ENCODE results near the gene LMNB1.
"Not testable (repeated sequence)": the region's sequence is repeated elsewhere in the genome, so short reads cannot be mapped to it uniquely, and the experiment has no call there.

LMNB1 gene

GRCh38 chr5:126826619-126827215 lies 49.8 kb downstream of the LMNB1 start:
- no peak for DNase-seq (ENCODE audit: low read depth in 2 of 3, low spot score in 1 of 3)

DNA sequence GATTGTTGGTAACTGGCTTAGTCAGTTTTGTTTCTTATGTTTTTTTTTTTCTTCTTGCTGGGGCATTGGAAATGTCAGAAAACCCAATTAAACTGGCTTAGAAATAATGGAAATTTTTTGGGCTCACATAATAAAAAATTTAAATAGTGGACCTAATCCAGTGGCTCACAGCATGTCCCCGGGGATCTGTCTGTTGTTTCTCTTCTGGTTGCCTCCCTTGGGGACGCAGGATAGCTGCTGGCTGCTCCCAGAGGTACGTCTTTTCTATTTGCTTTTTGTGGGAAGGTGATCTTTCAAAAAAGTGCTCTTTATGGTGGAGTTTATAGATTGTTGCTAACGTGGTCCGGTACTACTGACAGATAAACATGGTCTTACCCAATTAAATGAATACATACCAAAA lies 52.2 kb downstream of the LMNB1 start:
- DNase-seq (ENCODE audit: low read depth in 2 of 3, low spot score in 1 of 3) = no peak

DNA sequence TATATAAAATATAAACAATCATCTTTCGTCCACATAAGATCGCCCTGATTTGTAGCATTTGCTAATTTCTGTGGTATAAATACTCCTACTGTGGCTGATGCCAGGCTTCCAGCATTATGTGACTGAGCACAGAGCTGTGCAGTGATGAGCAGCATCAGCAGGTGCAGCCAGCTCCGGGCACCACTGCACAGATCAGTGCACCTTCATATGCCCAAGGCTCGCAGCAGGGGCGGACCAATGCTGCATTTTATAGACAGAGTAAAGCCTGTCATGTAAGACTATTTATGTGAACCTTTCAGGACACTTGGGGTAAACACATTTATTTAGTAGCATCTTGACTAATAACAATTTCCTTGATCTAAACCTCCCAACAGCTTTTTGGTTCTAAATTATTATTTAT lies 53.1 kb downstream of the LMNB1 start:
- DNase-seq (ENCODE audit: low read depth in 2 of 3, low spot score in 1 of 3) = no peak

GRCh38 chr5:126831156-126831555 lies 54.2 kb downstream of the LMNB1 start:
- no peak for DNase-seq (ENCODE audit: low read depth in 2 of 3, low spot score in 1 of 3)

- DNase-seq (ENCODE audit: low read depth in 2 of 3, low spot score in 1 of 3) = no peak
Observed at GRCh38 chr5:126836778-126837177, 59.8 kb downstream of the LMNB1 start.

GRCh38 chr5:126837242-126837641 lies 60.3 kb downstream of the LMNB1 start:
- DNase-seq (ENCODE audit: low read depth in 2 of 3, low spot score in 1 of 3) = no peak

DNA sequence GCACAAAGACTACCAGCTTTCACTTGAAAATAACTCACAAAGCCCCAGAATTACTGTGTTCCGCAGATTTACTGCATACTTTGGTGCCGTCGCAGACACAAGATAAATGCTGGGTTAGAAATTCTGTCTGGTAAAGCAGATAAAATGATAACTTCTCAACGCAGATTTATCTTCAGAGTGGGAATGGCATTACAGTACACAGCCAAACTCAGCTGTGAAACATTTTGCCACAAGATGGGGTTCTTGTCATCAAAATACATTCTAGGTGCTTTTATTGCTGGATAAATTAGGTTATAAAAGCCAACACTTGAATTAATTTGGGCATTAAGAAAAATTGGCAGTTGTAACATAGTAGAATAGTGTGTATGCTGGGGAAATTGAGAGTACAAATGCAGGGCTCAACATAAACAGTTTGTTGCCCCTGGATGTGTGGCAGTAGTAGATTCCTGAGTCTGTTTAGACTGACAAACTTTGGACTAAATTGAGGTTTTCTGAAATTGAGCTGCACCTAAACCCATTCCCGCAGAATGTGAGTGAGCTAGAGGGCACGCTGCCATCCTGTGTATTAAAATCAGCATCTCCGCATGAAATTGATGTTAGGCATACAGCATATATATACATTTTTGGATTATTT lies 61.1 kb downstream of the LMNB1 start:
- DNase-seq (ENCODE audit: low read depth in 2 of 3, low spot score in 1 of 3) = no peak

- DNase-seq (ENCODE audit: low read depth in 2 of 3, low spot score in 1 of 3) = not testable (repeated sequence)
Observed at GRCh38 chr5:126839407-126839806, 62.5 kb downstream of the LMNB1 start.

- not testable (repeated sequence) for DNase-seq (ENCODE audit: low read depth in 2 of 3, low spot score in 1 of 3)
Observed at GRCh38 chr5:126843375-126843774, 66.4 kb downstream of the LMNB1 start.

DNA sequence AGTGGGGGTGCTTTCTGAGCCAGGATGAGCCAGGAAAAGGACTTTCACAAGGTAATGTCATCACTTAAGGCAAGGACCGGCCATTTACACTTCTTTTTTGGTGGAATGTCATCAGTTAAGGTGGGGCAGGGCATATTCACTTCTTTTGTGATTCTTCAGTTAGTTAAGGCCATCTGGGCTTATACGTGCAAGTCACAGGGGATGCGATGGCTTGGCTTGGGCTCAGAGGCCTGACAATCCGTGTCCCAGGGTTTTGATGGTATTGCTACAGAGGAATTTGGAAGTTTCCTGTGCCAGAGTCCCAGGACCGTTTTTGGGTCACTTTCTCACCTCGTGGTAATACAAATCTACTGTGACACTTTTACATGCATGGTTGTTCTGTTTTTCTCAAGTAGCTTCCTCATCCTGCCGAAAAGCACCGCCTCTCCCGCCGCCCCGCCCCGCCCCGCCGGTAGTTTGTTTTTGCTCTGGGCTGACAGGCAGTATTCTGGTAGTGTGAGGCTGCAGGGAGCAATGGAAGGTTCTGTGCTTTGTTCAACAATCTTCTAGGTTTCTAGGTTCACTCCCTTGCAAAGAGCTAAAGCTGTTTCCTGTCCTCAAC lies 68.6 kb downstream of the LMNB1 start:
- not testable (repeated sequence) for DNase-seq (ENCODE audit: low read depth in 2 of 3, low spot score in 1 of 3)

DNA sequence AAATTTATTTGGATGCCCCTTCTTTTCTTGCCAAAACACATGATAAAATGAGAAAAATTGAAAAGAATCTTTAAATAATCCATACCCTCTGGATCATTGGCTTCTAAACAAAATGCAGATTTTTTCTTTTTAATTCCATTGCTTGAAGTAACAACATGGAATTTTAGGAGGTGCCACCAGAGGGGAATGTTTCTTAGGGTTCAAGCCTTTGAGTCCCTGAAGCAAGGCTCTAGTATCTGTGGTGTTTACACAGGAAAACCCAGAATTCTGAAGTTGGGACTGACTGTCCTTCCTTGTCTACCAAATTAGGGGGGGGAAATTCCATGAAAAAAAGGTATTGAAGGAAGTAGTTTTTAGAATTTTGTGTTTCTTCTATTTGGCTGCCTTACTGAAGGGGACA lies 69.4 kb downstream of the LMNB1 start:
- DNase-seq (ENCODE audit: low read depth in 2 of 3, low spot score in 1 of 3) = no peak

GRCh38 chr5:126846744-126847455 lies 70.0 kb downstream of the LMNB1 start:
- no peak for DNase-seq (ENCODE audit: low read depth in 2 of 3, low spot score in 1 of 3)

GRCh38 chr5:126847456-126847820 lies 70.5 kb downstream of the LMNB1 start:
- no peak for DNase-seq (ENCODE audit: low read depth in 2 of 3, low spot score in 1 of 3)

- DNase-seq (ENCODE audit: low read depth in 2 of 3, low spot score in 1 of 3) = no peak
Observed at GRCh38 chr5:126847826-126848251, 70.9 kb downstream of the LMNB1 start.

DNA sequence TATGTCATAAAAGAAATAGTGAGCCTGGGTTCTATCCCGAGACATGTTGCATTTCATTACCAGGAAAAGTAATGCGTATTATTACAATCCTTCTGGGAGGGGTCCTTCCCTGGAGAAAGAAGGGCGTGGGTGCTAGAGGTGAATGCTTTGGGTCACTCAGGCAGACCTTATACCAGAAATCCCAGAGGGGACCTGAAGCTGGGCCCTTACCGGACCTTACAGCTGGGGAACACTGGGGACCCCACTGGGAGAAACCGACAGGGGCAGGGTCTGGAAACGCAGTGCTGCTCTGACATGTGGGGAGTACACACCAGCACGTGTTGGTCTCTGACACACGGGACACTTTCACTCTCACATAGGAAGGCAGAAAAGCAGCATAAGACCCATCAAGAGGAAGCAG lies 71.3 kb downstream of the LMNB1 start:
- no peak for DNase-seq (ENCODE audit: low read depth in 2 of 3, low spot score in 1 of 3)

GRCh38 chr5:126849101-126849678 lies 72.3 kb downstream of the LMNB1 start:
- no peak for DNase-seq (ENCODE audit: low read depth in 2 of 3, low spot score in 1 of 3)

DNA sequence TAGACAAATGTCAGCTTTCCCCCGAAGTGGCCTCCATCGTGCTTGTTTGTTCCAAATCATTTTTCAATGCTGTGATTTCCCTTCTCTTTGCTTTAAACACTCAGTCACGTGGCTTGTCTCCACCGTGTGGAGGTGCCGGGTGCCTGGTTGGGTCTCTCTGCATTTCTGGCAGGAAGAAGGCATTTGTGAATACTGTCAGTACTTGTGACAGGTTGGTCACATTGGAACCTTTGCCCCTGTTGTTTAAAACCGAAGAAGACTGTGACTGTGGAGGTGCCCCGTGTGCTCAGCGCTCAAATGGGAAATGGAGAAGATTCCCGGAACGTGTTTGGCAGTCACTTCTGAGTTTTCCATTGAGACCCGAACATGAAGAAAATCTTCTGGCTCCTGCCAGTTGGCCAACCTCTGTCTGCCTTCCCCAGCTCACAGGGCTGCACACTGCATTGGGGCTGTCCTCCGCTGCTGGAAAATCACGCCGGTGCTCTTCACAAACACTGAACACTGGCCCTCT lies 74.6 kb downstream of the LMNB1 start:
- DNase-seq (ENCODE audit: low read depth in 2 of 3, low spot score in 1 of 3) = no peak

- DNase-seq (ENCODE audit: low read depth in 2 of 3, low spot score in 1 of 3) = no peak
Observed at GRCh38 chr5:126852091-126852571, 75.2 kb downstream of the LMNB1 start.

- DNase-seq (ENCODE audit: low read depth in 2 of 3, low spot score in 1 of 3) = no peak
Observed at GRCh38 chr5:126852841-126853271, 75.9 kb downstream of the LMNB1 start.

DNA sequence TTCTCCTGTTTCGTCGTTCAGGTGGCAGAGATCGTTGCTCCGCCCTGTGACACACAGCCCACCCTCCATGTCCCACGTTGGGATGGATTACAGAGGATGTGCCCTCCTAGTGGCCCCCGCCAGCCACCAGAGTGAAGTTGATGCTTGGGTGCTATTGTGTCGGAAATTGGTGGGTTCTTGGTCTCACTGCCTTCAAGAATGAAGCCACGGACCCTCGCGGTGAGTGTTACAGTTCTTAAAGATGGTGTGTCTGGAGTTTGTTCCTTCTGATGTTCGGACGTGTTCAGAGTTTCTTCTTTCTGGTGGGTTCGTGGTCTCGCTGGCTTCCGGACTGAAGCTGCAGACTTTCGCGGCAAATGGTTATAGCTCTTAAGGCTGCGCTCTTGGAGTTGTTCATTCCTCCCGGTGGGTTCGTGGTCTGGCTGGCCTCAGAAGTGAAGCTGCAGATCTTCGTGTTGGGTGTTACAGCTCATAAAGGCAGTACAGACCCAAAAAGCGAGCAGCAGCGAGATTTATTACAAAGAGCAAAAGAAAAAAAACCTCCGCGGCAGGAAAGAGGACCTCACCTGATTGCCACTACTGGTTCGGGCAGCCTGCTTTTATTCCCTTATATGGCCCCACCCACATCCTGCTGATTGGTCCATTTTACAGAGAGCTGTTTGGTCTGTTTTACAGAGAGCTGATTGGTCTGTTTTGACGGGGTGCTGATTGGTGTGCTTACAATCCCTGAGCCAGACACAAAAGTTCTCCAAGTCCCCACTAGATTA lies 76.8 kb downstream of the LMNB1 start:
- not testable (repeated sequence) for DNase-seq (ENCODE audit: low read depth in 2 of 3, low spot score in 1 of 3)
